Measurements from ENCODE around the gene SLC9A4. TPM values are rescaled to one million over a fixed set of nuclear protein-coding genes. Genes with fewer than 3 reads are reported as not detected.

Gene SLC9A4
- total and polyA plus RNA-seq, 9 of the 15 experiments (the other 6 are each of a cell fraction or from before 2014, with no cell fraction given) = 0.04 to 0.15 (median 0.04) TPM; not detected in 5

DNA sequence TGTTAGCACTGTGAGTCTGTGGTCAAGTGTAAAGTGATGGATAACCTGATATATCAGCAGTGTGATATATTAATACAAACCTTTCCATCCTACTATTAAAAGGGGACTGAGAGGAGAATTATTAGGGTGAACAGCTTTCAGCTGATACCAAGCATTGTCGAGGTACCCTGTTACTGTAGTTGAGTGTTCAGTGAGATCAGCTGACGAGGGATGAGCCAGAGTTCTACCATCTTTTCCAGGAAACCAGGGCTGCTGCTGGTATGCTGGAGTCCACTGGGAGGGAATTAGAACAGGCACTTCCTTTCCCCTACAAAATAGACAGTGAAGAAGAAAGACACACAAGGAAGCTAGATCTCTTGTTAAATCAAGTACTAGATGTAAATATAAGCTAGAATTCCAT is 49.7 kb upstream of the SLC9A4 start (continued):
- TF ChIP-seq, protein P1, sequence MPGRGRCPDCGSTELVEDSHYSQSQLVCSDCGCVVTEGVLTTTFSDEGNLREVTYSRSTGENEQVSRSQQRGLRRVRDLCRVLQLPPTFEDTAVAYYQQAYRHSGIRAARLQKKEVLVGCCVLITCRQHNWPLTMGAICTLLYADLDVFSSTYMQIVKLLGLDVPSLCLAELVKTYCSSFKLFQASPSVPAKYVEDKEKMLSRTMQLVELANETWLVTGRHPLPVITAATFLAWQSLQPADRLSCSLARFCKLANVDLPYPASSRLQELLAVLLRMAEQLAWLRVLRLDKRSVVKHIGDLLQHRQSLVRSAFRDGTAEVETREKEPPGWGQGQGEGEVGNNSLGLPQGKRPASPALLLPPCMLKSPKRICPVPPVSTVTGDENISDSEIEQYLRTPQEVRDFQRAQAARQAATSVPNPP (IDR thresholded peaks at IDR 0.05; ENCODE audit: borderline replicate concordance, insufficient read depth, insufficient read length) = no peak
- TF ChIP-seq, protein P2, sequence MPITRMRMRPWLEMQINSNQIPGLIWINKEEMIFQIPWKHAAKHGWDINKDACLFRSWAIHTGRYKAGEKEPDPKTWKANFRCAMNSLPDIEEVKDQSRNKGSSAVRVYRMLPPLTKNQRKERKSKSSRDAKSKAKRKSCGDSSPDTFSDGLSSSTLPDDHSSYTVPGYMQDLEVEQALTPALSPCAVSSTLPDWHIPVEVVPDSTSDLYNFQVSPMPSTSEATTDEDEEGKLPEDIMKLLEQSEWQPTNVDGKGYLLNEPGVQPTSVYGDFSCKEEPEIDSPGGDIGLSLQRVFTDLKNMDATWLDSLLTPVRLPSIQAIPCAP (CRISPR knock-in tag; IDR thresholded peaks at IDR 0.05; ENCODE audit: borderline replicate concordance) = no peak
- TF ChIP-seq HMG20B (CRISPR knock-in tag; IDR thresholded peaks at IDR 0.05) (no peak), ZNF445 (CRISPR knock-in tag; IDR thresholded peaks at IDR 0.05; ENCODE audit: low read depth) (0 out of 2 replicates have a peak, but pooled peaks have one; percentile 28), HCFC1 (IDR thresholded peaks at IDR 0.05; ENCODE audit: low read depth, low read length) (no peak), TAL1 (IDR thresholded peaks at IDR 0.05) (no peak), ELF1 (tag; IDR thresholded peaks at IDR 0.05) (no peak), ZNF224 (CRISPR knock-in tag; IDR thresholded peaks at IDR 0.05) (no peak), CBX5 (IDR thresholded peaks at IDR 0.05; ENCODE audit: borderline replicate concordance, low read depth) (no peak), ESRRA (IDR thresholded peaks at IDR 0.05; ENCODE audit: borderline replicate concordance, low read depth) (no peak), SAP30 (IDR thresholded peaks at IDR 0.05; ENCODE audit: borderline replicate concordance, insufficient read depth, low read depth, low read length, poor library complexity, severe bottlenecking) (no peak), NFATC3 (IDR thresholded peaks at IDR 0.05) (no peak), HMGN3 (IDR thresholded peaks at IDR 0.05; ENCODE audit: borderline replicate concordance, extremely low read depth, insufficient read length, low read depth, low read length) (no peak), GATAD2A (IDR thresholded peaks at IDR 0.05) (no peak), PHF20 (IDR thresholded peaks at IDR 0.05; ENCODE audit: partially characterized antibody) (no peak), DDX20 (tag; IDR thresholded peaks at IDR 0.05; ENCODE audit: low read depth) (0 out of 2 replicates have a peak, but pooled peaks have one; percentile 58), ZNF217 (CRISPR knock-in tag; IDR thresholded peaks at IDR 0.05) (no peak), BRD4 (IDR thresholded peaks at IDR 0.05) (no peak), CAMTA2 (CRISPR knock-in tag; conservative IDR thresholded peaks at IDR 0.05) (no peak)
- TF ChIP-seq, protein P3, sequence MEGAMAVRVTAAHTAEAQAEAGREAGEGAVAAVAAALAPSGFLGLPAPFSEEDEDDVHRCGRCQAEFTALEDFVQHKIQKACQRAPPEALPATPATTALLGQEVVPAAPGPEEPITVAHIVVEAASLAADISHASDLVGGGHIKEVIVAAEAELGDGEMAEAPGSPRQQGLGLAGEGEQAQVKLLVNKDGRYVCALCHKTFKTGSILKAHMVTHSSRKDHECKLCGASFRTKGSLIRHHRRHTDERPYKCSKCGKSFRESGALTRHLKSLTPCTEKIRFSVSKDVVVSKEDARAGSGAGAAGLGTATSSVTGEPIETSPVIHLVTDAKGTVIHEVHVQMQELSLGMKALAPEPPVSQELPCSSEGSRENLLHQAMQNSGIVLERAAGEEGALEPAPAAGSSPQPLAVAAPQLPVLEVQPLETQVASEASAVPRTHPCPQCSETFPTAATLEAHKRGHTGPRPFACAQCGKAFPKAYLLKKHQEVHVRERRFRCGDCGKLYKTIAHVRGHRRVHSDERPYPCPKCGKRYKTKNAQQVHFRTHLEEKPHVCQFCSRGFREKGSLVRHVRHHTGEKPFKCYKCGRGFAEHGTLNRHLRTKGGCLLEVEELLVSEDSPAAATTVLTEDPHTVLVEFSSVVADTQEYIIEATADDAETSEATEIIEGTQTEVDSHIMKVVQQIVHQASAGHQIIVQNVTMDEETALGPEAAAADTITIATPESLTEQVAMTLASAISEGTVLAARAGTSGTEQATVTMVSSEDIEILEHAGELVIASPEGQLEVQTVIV (CRISPR knock-in tag; IDR thresholded peaks at IDR 0.05; ENCODE audit: borderline replicate concordance) = no peak
- TF ChIP-seq, protein P4, sequence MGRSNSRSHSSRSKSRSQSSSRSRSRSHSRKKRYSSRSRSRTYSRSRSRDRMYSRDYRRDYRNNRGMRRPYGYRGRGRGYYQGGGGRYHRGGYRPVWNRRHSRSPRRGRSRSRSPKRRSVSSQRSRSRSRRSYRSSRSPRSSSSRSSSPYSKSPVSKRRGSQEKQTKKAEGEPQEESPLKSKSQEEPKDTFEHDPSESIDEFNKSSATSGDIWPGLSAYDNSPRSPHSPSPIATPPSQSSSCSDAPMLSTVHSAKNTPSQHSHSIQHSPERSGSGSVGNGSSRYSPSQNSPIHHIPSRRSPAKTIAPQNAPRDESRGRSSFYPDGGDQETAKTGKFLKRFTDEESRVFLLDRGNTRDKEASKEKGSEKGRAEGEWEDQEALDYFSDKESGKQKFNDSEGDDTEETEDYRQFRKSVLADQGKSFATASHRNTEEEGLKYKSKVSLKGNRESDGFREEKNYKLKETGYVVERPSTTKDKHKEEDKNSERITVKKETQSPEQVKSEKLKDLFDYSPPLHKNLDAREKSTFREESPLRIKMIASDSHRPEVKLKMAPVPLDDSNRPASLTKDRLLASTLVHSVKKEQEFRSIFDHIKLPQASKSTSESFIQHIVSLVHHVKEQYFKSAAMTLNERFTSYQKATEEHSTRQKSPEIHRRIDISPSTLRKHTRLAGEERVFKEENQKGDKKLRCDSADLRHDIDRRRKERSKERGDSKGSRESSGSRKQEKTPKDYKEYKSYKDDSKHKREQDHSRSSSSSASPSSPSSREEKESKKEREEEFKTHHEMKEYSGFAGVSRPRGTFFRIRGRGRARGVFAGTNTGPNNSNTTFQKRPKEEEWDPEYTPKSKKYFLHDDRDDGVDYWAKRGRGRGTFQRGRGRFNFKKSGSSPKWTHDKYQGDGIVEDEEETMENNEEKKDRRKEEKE (IDR thresholded peaks at IDR 0.05; ENCODE audit: borderline replicate concordance in 1 of 2, control insufficient read depth in 1 of 2, low read depth in 2 of 2, low read length in 1 of 2) = no peak

Measured in K562 (cell line).